ENCODE data around the gene LAD1. TPM values are rescaled to one million over a fixed set of nuclear protein-coding genes. Genes with fewer than 3 reads are reported as not detected.

LAD1 gene
- total RNA-seq, 2 donors from 2014 or later, result not detected

DNA sequence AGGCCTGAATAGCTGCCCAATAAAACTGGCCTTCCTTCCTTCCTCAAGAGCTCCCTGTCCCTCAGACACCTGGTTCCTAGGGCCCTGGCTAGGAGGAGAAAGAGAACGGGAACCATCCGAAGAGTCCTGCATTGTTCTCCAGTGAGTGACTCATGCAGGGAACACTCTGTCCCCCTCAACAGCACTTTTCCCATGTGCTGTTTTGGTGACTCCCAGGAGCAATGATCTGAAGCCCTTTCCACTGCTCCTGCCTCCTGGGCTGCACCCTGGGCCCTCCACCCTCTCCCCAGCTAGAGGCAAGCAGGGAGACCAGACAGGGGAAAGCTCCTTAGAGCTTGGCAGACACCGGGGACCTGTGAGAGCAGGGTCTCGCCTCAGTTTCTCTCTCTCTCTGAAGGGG, 40.5 kb downstream of the LAD1 start:
- H3K4me3 Mint-ChIP-seq, result no peak overlapping the region
- no peak overlapping the region for H3K27ac Mint-ChIP-seq
- ATAC-seq (replicated peaks), result no peak
- H3K36me3 Mint-ChIP-seq (ENCODE audit: low read depth), result no peaks in the 10 kb centered on the region
- no peaks in the 10 kb centered on the region for H3K4me1 Mint-ChIP-seq
- no peaks in the 10 kb centered on the region for H3K9me3 Mint-ChIP-seq
- peaks cover 23% of the 10 kb centered on the region for H3K27me3 Mint-ChIP-seq

DNA sequence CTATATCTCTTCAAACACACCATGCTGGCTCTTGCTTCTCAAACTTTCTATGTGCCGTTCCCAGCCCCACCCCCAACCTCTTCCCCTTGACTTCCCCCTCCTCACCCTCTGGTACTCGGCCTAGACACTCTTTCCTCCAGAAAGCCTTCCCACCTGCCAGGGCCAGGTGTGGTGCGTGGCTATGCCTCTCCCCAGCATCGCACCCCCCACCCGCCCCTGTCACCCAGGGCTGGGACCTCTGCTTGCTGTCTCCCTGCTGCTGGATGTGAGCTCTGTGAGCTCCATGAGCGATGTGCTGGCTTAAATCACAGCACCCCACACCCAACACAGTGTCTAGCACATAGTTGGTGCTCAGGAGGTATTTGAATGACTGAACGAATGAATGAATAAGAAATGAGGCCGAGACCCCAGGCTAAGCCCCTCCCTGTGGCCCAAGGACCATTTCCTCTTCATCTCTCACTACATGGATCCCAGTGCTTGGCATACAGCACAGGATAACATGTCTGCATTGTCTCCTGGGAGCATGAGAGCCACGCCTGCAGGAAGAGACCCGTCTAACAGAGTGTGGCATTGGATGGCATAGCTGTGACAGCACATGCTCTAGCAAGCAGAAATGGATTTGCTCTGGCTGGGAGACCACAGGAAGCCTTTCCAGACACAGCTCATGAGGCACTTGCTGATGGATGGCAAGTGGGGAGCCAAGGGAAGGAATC, 41.3 kb downstream of the LAD1 start:
- no peaks in the 10 kb centered on the region for H3K36me3 Mint-ChIP-seq (ENCODE audit: low read depth)
- no peak overlapping the region for H3K27ac Mint-ChIP-seq
- H3K9me3 Mint-ChIP-seq, result no peaks in the 10 kb centered on the region
- peaks cover 19% of the 10 kb centered on the region for H3K27me3 Mint-ChIP-seq
- H3K4me1 Mint-ChIP-seq, result no peaks in the 10 kb centered on the region
- no peak overlapping the region for H3K4me3 Mint-ChIP-seq
- ATAC-seq (replicated peaks), result no peak

DNA sequence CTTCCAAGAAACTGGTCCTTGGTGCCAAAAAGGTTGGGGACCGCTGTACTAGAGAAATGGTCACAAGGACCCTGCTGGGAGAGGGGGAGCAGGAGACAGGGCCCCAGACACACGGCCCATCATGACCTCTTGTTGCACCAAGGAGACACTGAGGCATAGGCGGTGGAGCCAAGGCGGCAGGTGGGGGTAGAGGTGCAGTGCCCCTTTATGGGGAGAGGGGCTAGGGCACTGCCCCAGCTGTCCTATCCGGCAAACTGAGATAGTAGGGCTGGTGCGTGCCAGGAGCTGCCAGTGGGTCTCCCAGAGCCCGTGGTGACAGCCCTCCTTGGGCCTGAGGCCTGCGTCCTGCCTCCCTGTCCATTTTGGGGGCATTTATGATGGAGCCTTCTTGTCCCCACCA, 41.9 kb downstream of the LAD1 start:
- Mint-ChIP-seq H3K36me3 (ENCODE audit: low read depth) (no peaks in the 10 kb centered on the region), H3K4me3 (no peak overlapping the region), H3K27me3 (peaks cover 16% of the 10 kb centered on the region), H3K4me1 (no peaks in the 10 kb centered on the region), H3K27ac (no peak overlapping the region), H3K9me3 (no peaks in the 10 kb centered on the region)
- ATAC-seq (replicated peaks), result no peak

DNA sequence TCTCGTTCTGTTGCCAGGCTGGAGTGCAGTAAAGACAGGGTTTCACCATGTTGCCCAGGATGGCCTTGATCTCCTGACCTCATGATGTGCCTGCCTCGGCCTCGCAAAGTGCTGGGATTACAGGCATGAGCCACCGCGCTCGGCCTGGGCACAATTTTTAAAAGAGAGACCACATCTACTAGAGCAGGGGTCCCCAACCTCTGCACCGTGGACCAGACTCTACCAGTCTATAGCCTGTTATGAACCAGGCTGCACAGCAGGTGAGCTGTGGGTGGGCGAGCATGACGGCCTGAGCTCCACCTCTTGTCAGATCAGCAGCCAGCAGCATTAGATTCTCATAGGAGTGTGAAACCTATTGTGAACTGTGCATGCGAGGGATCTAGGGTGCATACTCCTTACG, 42.4 kb downstream of the LAD1 start:
- Mint-ChIP-seq H3K27ac (no peak overlapping the region), H3K27me3 (peaks cover 12% of the 10 kb centered on the region), H3K4me1 (no peaks in the 10 kb centered on the region), H3K4me3 (no peak overlapping the region), H3K36me3 (ENCODE audit: low read depth) (no peaks in the 10 kb centered on the region), H3K9me3 (no peaks in the 10 kb centered on the region)
- no peak for ATAC-seq (replicated peaks)

DNA sequence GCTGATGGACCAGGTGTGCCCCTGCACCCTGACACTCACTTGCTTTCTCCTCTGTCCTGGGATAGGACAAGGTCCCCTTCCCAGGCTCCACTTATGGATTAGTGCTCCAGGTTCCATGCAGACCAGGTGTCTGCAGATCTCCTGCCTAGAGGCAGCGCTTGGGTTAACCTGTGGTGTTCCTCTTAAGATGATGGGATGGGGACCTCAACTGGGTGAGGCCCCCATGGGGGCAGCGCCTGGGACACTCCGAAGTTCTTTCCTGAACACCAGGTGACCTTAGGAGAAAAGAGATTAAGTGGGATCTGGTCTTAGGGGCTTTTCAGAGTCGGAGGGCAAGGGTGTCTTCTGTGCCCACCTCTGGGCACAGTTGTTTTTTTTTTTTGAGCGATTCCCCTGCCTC, 42.9 kb downstream of the LAD1 start:
- Mint-ChIP-seq H3K27me3 (peaks cover 15% of the 10 kb centered on the region), H3K4me1 (no peaks in the 10 kb centered on the region), H3K4me3 (no peak overlapping the region)

DNA sequence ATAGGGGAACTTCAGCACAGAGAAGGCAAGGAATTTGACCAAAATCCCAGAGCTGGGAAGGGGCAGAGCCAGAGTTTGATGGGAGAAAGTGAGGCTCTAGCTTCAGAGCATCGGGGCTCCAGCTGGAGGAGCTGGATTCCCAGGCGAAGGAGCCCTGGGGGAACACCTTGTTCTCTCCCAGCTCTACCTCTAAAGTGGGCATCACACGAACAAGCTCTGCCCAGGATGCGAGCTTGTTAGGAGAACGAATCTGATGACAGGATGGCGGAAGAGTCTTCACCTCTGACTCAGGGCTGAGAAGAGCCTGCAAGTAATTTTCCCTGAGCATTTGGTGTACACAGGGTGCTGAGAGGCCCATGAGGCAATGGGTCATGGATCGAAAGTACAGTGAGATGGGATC, 43.7 kb downstream of the LAD1 start:
- H3K4me3 Mint-ChIP-seq, result no peak overlapping the region
- no peaks in the 10 kb centered on the region for H3K4me1 Mint-ChIP-seq
- H3K36me3 Mint-ChIP-seq (ENCODE audit: low read depth), result no peaks in the 10 kb centered on the region
- ATAC-seq (replicated peaks), result no peak
- no peak overlapping the region for H3K27ac Mint-ChIP-seq
- peaks cover 18% of the 10 kb centered on the region for H3K27me3 Mint-ChIP-seq
- H3K9me3 Mint-ChIP-seq, result no peaks in the 10 kb centered on the region

More for the DNA sequence above, 42.9 kb downstream of the LAD1 start:
- ATAC-seq (replicated peaks), result no peak
- Mint-ChIP-seq H3K27ac (no peak overlapping the region), H3K36me3 (ENCODE audit: low read depth) (no peaks in the 10 kb centered on the region), H3K9me3 (no peaks in the 10 kb centered on the region)

DNA sequence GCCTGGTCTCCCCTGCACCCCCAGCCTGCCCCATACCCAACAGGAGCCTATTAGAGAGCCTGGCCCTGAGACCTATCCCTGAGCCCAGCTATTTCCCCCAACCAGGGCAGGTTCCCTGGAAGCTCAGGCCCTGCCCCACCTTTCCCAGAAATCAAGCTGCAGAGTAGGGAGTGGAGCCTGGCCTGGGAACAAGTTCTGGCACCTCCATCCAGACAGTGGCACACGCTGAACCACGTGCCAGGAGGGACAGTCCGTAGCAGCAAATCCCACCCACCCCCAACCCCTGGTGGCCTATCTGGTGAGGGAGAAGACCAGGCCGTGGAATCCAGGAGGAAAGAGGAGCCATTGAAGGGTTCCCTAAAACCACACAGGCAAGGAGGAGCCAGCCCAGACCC, 44.2 kb downstream of the LAD1 start:
- Mint-ChIP-seq H3K36me3 (ENCODE audit: low read depth) (no peaks in the 10 kb centered on the region), H3K4me3 (no peak overlapping the region), H3K27me3 (peaks cover 18% of the 10 kb centered on the region), H3K4me1 (no peaks in the 10 kb centered on the region), H3K9me3 (no peaks in the 10 kb centered on the region), H3K27ac (no peak overlapping the region)
- ATAC-seq (replicated peaks), result no peak

DNA sequence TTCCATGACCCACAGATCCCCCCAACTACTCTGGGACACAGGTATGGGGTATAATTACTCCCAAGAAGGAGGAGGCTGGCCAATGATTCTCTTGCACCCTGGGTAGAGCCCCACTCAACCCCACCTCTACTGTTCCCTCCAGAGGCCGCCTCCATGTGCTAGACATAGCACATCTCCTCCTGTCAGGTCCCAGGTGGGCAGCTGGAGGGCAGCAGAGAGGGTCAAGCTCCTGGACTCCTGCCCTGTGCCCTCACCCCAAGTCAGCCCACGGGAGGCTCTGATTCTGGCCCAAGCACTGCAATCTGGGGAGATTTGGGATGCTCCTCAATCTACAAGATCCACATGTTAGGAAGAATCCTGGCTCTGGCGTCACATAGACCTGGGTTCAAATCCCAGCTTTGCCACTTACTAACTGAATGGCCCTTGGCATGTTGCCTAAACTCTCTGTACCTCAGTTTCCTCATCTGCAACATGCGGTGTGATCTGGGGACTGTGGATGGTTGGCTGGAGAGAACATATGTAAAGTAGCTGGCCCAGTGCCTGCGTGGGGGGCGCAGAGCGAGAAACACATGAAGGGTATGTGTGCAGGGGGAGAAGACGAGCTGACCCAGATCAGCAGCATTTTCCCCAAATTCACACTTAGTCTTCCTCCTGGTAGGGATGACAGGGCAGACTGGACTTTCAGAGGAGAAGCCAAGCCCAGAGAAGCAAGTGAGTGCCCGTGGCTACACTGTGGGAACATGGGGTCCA, 44.8 kb downstream of the LAD1 start:
- Mint-ChIP-seq H3K36me3 (ENCODE audit: low read depth) (no peaks in the 10 kb centered on the region), H3K4me3 (no peak overlapping the region), H3K27me3 (peaks cover 22% of the 10 kb centered on the region), H3K4me1 (no peaks in the 10 kb centered on the region), H3K9me3 (no peaks in the 10 kb centered on the region), H3K27ac (no peak overlapping the region)
- no peak for ATAC-seq (replicated peaks)

DNA sequence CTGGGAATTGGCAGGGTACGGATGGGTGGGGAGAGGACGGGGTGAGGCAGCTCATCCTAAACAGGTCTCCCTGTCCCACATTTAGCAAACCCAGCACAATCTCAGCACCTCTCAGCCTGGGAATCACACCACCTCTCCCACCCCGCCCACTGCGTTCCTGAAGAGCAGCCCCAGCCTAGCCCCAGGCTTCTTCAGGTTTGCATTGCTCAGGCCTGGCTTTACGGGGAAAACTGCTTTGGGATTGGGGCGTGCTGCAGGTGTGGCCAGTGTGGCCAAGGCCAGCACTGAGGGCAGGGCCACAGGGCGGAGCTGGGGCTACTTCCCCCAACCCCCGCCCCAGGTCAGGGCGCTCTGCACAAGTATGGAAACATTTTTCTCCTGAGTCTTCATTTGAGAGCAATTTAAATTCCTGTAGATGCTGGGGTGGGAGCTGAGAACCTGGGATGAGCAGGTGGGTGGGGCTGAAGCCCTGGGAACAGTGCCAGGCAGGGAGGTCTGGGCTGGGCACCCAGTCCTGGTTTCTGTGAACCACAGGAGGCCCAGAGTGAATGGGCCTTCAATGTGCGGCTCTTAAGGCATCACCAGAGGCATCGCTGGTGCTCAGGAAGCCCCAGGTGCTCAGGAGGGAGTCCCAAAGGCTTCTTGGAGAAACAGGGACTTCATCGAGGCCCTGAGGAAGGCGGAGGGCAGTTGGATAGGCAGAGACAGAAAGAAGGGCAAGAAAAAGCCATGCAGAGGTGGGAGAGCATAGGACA, 45.8 kb downstream of the LAD1 start:
- Mint-ChIP-seq H3K4me3 (no peak overlapping the region), H3K27ac (no peak overlapping the region), H3K27me3 (peaks cover 24% of the 10 kb centered on the region), H3K36me3 (ENCODE audit: low read depth) (no peaks in the 10 kb centered on the region), H3K9me3 (no peaks in the 10 kb centered on the region), H3K4me1 (no peaks in the 10 kb centered on the region)
- no peak for ATAC-seq (replicated peaks)

DNA sequence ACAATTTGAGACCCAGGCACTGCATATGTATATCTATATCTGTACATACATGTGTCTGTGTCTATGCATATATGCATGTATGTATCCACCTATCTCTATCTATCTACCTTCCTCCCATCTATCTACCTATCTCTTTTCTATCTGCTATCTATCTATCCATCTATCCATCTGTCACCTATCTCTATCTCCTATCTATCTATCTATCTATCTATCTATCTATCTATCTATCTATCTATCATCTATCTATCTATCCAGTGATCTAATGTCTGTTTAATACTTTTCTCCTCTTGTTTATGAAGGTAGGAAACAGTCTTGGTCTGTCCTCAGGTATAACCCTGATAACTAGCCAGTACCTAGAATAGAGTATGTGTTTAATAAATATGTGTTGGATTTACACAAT, 47.5 kb downstream of the LAD1 start:
- no peaks in the 10 kb centered on the region for H3K4me1 Mint-ChIP-seq
- no peak overlapping the region for H3K4me3 Mint-ChIP-seq
- H3K9me3 Mint-ChIP-seq, result no peaks in the 10 kb centered on the region
- ATAC-seq (replicated peaks), result no peak
- H3K27me3 Mint-ChIP-seq, result peaks cover 28% of the 10 kb centered on the region
- H3K36me3 Mint-ChIP-seq (ENCODE audit: low read depth), result no peaks in the 10 kb centered on the region
- no peak overlapping the region for H3K27ac Mint-ChIP-seq

DNA sequence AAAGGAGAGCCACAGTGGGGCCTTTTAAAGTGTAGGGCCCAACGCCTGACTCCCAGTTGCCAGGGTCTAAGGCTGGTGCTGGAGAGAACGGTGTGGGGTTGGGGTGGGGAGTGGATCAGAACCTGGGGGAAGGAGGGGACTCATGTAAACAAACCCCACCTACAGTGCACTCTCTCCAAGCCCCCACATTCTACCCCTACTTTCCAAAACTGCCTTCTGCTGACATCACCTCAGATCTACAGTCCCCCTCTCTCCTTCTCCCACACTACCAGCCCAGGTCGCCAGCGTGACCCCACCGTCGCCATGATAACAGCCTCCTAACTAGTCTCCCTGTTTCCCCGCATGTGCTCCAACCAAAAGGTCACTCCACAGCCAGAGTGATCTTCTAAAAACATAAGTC, 48.2 kb downstream of the LAD1 start:
- Mint-ChIP-seq H3K27me3 (peaks cover 28% of the 10 kb centered on the region), H3K27ac (no peak overlapping the region), H3K4me3 (no peak overlapping the region), H3K4me1 (no peaks in the 10 kb centered on the region), H3K36me3 (ENCODE audit: low read depth) (no peaks in the 10 kb centered on the region), H3K9me3 (no peaks in the 10 kb centered on the region)
- ATAC-seq (replicated peaks), result no peak

DNA sequence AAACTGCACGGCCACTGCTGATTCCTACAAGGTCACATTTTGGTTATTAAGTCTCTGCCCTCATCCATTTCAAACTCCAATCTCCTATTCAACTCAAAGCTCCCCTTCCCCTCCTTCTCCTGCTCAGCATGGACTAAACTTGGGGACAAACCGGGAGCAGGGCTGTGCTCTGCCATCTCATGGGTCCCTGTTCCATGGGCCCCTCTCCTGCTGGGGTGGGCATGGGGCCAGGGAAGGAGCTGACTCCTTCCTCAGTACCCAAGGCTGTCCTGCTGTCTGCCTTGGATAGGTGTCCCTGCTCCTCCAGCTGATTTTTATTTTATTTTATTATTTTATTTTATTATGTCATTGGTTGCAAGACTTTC, 48.8 kb downstream of the LAD1 start:
- no peak for ATAC-seq (replicated peaks)
- Mint-ChIP-seq H3K27me3 (peaks cover 28% of the 10 kb centered on the region), H3K36me3 (ENCODE audit: low read depth) (no peaks in the 10 kb centered on the region), H3K27ac (no peak overlapping the region), H3K4me1 (no peaks in the 10 kb centered on the region), H3K4me3 (no peak overlapping the region), H3K9me3 (no peaks in the 10 kb centered on the region)

DNA sequence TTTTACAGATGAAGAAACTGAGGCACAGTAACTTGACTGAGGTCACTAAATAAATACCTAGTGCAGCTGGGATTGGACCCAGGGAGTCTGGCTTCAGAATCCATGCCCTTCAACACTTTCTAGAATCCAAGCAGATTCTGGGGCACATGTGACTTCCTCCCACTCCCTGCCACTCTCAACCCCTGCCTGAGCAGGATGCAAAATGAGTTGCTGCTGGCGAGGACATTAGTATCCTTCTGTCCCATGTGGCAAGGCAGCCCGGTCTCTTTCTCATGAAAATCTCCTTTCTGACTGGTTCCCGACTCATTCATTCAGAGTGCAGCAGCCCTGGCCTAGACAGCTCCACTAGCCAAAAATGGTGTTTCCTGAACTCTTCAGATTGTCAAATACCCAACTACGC, 50.0 kb downstream of the LAD1 start:
- no peak overlapping the region for H3K27ac Mint-ChIP-seq
- H3K27me3 Mint-ChIP-seq, result peaks cover 22% of the 10 kb centered on the region
- no peak for ATAC-seq (replicated peaks)
- no peaks in the 10 kb centered on the region for H3K36me3 Mint-ChIP-seq (ENCODE audit: low read depth)
- H3K4me3 Mint-ChIP-seq, result no peak overlapping the region
- no peaks in the 10 kb centered on the region for H3K4me1 Mint-ChIP-seq
- H3K9me3 Mint-ChIP-seq, result no peaks in the 10 kb centered on the region

DNA sequence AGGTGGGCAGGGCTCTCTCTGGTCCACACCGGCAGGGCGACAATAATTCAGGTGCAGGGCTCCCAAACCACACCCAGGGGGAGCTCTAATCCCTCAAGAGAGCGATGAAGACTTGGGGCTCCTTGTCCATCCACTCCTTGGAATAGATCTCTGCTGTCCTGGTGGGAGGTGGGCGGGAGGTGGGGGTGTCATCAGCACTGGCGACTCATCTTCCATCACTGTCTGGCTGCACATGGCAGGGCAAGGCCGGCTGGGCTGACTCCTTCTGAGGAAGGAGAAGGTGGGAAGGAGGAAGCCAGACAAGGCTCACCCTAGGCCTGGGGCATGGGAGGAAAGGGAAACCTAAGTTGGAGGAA, 50.9 kb downstream of the LAD1 start:
- ATAC-seq (replicated peaks), result peak; percentile 50
- Mint-ChIP-seq H3K27ac (no peak overlapping the region), H3K36me3 (ENCODE audit: low read depth) (no peaks in the 10 kb centered on the region), H3K27me3 (peaks cover 18% of the 10 kb centered on the region), H3K9me3 (no peaks in the 10 kb centered on the region), H3K4me3 (no peak overlapping the region), H3K4me1 (no peaks in the 10 kb centered on the region)
